IMR-90 (cell line): ENCODE results near the gene ACTA1. TPM values are rescaled to one million over a fixed set of nuclear protein-coding genes. Genes with fewer than 3 reads are reported as not detected.

Experiments used
- ATAC-seq: fragments of 200-7000 bp; cut with Tn5 transposase; 2 replicates; pipeline ENCODE4 v1.9.1; 2020; ENCODE audit warnings: low read depth, mild to moderate bottlenecking, moderate library complexity
- BruUV-seq: library from RNA; stranded (reverse); fragments of 400-500 nt; replicated peaks from 2 replicates; lab custom pipeline; 2021; lab: Mats Ljungman, UMichigan
- CTCF ChIA-PET: fragments of 300-600 bp; formaldehyde crosslinking; extraction: SDS; loops from one replicate; lab custom pipeline; 2021; ENCODE audit warnings: antibody characterized with exemption; lab: Yijun Ruan, JAX
- POLR2A ChIA-PET: fragments of 300-600 bp; sonication (Branson Sonifier 250); formaldehyde crosslinking; loops from one replicate; lab custom pipeline; 2022; ENCODE audit warnings: antibody characterized with exemption; ENCODE audit not compliant: unreplicated experiment; lab: Charles Lee
- DNase-seq: peaks from one replicate; pipeline ENCODE4 v3.0.0; 2013
- H2AFZ ChIP-seq: replicated peaks from 2 replicates; pipeline ENCODE3; 2013; ENCODE audit warnings: low read length, mild to moderate bottlenecking; ENCODE audit not compliant: poor library complexity
- H2AK5ac ChIP-seq: 2 replicates; pipeline ENCODE4 v1.6.1; 2013; ENCODE audit warnings: low read depth, low read length, inconsistent platforms
- H2AK9ac ChIP-seq: replicated peaks from 2 replicates; pipeline ENCODE3; 2013; ENCODE audit warnings: mild to moderate bottlenecking, low read depth, low read length, moderate library complexity; ENCODE audit not compliant: poor library complexity
- H2BK120ac ChIP-seq: 2 replicates; pipeline ENCODE4 v1.6.1; 2013; ENCODE audit warnings: low read depth, low read length, inconsistent platforms
- H2BK15ac ChIP-seq: 3 replicates; pipeline ENCODE4 v1.6.1; 2013; ENCODE audit warnings: low read depth, low read length, inconsistent platforms
- H2BK20ac ChIP-seq: 2 replicates; pipeline ENCODE4 v1.6.1; 2013; ENCODE audit warnings: low read depth, mild to moderate bottlenecking, inconsistent platforms, low read length, moderate library complexity
- H2BK5ac ChIP-seq: 2 replicates; pipeline ENCODE4 v1.6.1; 2013; ENCODE audit warnings: mild to moderate bottlenecking, low read depth, low read length, inconsistent platforms; ENCODE audit not compliant: poor library complexity, severe bottlenecking
- H3K14ac ChIP-seq: replicated peaks from 2 replicates; pipeline ENCODE4 v1.6.1; 2013; ENCODE audit warnings: low read depth, low read length, inconsistent platforms
- H3K18ac ChIP-seq: 2 replicates; pipeline ENCODE4 v1.6.1; 2013; ENCODE audit warnings: low read depth, low read length, control low read depth
- H3K23ac ChIP-seq: 2 replicates; pipeline ENCODE4 v1.6.1; 2013; ENCODE audit warnings: low read depth, low read length, inconsistent platforms
- H3K27ac ChIP-seq: 2 replicates; pipeline ENCODE4 v1.5.1; 2013; ENCODE audit warnings: mild to moderate bottlenecking, control low read depth, low read length; ENCODE audit not compliant: insufficient read depth
- H3K27me3 ChIP-seq: 2 replicates; pipeline ENCODE4 v1.6.1; 2013; ENCODE audit warnings: low read length; ENCODE audit not compliant: control insufficient read depth, insufficient read depth
- H3K36me3 ChIP-seq: 2 replicates; pipeline ENCODE4 v1.6.1; 2013; ENCODE audit warnings: low read length, mixed read lengths; ENCODE audit not compliant: control insufficient read depth, insufficient read depth
- H3K4ac ChIP-seq: 2 replicates; pipeline ENCODE4 v1.6.1; 2013; ENCODE audit warnings: low read depth, low read length, inconsistent platforms
- H3K4me1 ChIP-seq: 2 replicates; pipeline ENCODE4 v1.6.1; 2013; ENCODE audit warnings: low read length, mixed read lengths; ENCODE audit not compliant: control insufficient read depth, insufficient read depth
- H3K4me2 ChIP-seq: 2 replicates; pipeline ENCODE4 v1.6.1; 2013; ENCODE audit warnings: low read depth, mild to moderate bottlenecking, control low read depth, low read length, moderate library complexity
- H3K4me3 ChIP-seq: 2 replicates; pipeline ENCODE4 v1.5.1; 2013; ENCODE audit warnings: low read depth, mild to moderate bottlenecking, control low read depth, low read length, moderate library complexity; ENCODE audit not compliant: insufficient read depth
- H3K56ac ChIP-seq: 2 replicates; pipeline ENCODE4 v1.6.1; 2013; ENCODE audit warnings: low read length, inconsistent platforms; ENCODE audit not compliant: insufficient read depth; ENCODE audit errors: extremely low read depth
- H3K79me1 ChIP-seq, 2 experiments: 2 replicates each; pipeline ENCODE4 v1.6.1; 2013; ENCODE audit warnings: low read length in 2 of 2, inconsistent platforms in 1 of 2, low read depth in 1 of 2
- H3K9ac ChIP-seq: 2 replicates; pipeline ENCODE4 v1.6.1; 2013; ENCODE audit warnings: low read depth, low read length, control low read depth
- H3K9me1 ChIP-seq: 2 replicates; pipeline ENCODE4 v1.6.1; 2013; ENCODE audit warnings: low read length, inconsistent platforms; ENCODE audit not compliant: insufficient read depth
- H3K9me3 ChIP-seq: 2 replicates; pipeline ENCODE4 v1.6.1; 2013; ENCODE audit warnings: low read length; ENCODE audit not compliant: control insufficient read depth, insufficient read depth
- H4K20me1 ChIP-seq: 2 replicates; pipeline ENCODE4 v1.6.1; 2013; ENCODE audit warnings: low read length, inconsistent platforms; ENCODE audit not compliant: insufficient read depth
- H4K5ac ChIP-seq: 2 replicates; pipeline ENCODE4 v1.6.1; 2013; ENCODE audit warnings: mild to moderate bottlenecking, low read depth, low read length, control low read depth
- H4K8ac ChIP-seq, 2 experiments: 2 replicates each; pipeline ENCODE4 v1.6.1; 2013; ENCODE audit warnings: low read depth in 2 of 2, low read length in 2 of 2, control low read depth in 1 of 2, inconsistent platforms in 1 of 2
- H4K91ac ChIP-seq: 2 replicates; pipeline ENCODE4 v1.6.1; 2013; ENCODE audit warnings: low read depth, low read length, inconsistent platforms; ENCODE audit not compliant: insufficient read depth
- FOS ChIP-seq: fragments of 150-350 bp; IDR thresholded peaks from 2 replicates; pipeline ENCODE4 v1.6.1; 2016; ENCODE audit warnings: low read depth, low read length
- RAD21 ChIP-seq: IDR thresholded peaks from 2 replicates; pipeline ENCODE4 v1.6.1; 2012; ENCODE audit warnings: low read length, improper control_type of control experiment
- RFX5 ChIP-seq: IDR thresholded peaks from 2 replicates; pipeline ENCODE4 v1.8.0; 2012; ENCODE audit warnings: low read depth, mild to moderate bottlenecking, low read length, moderate library complexity
- WGBS, 2 experiments: methylation state at CpG; one replicate each; pipeline versions ENCODE4 v1.1.5 to v1.1.7; 2013; ENCODE audit warnings: missing lambda C conversion rate in 2 of 2; ENCODE audit not compliant: insufficient read length in 1 of 2; ENCODE audit errors: extremely low coverage in 2 of 2; 5-methylcytosine and 5-hydroxymethylcytosine counted together
- dilution Hi-C: fragments of 300-500 bp; cut with HindIII; formaldehyde crosslinking; loops from one replicate; pipeline ENCODE4 v1.14.3; 2018; ENCODE audit warnings: low sequenced_read_pairs; ENCODE audit not compliant: unreplicated experiment
- in situ Hi-C: fragments of 300-500 bp; cut with MboI; formaldehyde crosslinking; loops from 3 replicates; pipeline ENCODE4 v1.14.3; 2019; ENCODE audit warnings: low sequenced_read_pairs, inconsistent platforms, mixed read lengths
- intact Hi-C: fragments of 100-400 bp; cut with micrococcal nuclease; formaldehyde crosslinking; loops from 2 replicates; pipeline ENCODE4 v1.10.0; 2022
- polyA plus RNA-seq, 3 experiments: library from polyadenylated mRNA; depleted of rRNA; stranded (reverse); fragments of >200 nt; gene quantifications; 2 replicates each; pipeline ENCODE4 v1.2.3, GENCODE V29; 2012; ENCODE audit warnings: low replicate concordance in 1 of 3
- total RNA-seq: library from RNA; depleted of rRNA; stranded (reverse); fragments of >200 nt; gene quantifications from 2 replicates; pipeline ENCODE4 v1.2.3, GENCODE V29; 2012
- TF ChIP-seq, protein P1 (sequence below): fragments of 150-350 bp; IDR thresholded peaks from 2 replicates; pipeline ENCODE4 v1.6.1; 2016; ENCODE audit warnings: low read depth, mild to moderate bottlenecking, low read length, moderate library complexity, borderline replicate concordance
- TF ChIP-seq, protein P2 (sequence below): conservative IDR thresholded peaks from 2 replicates; pipeline ENCODE4 v1.5.1; 2012; ENCODE audit warnings: mild to moderate bottlenecking, low read depth, low read length, improper control_type of control experiment

ACTA1 gene
- total and polyA plus RNA-seq, 2 of the 4 experiments (the other 2 are of a cell fraction), result not detected

DNA sequence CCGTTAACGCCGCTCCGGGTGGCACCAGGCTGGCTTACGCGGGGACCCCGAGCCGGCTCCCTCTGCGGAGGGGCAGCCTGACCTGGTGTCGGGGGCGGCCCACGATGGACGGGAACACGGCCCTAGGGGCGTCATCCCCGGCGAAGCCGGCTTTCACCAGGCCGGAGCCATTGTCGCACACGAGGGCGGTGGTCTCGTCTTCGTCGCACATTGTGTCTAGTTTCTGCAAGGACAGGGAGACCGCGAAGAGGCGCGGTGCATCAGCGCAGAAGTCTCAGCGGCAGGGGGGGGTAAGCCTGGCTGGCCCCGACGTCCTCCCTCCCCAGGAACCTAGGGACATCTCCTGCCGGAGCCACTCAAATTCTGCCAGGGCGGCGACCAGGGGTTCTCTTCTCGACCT lies 989 bp downstream of the ACTA1 start:
- Histone ChIP-seq H3K4me2 (no peak overlapping the region), H3K36me3 (no peaks in the 10 kb centered on the region; the same call in 1 of the 2 replicates), H3K9me1 (no peaks in the 10 kb centered on the region), H3K79me1 (no peaks in the 10 kb centered on the region), H2BK5ac (no peak overlapping the region), H3K14ac (no peak overlapping the region), H3K18ac (no peak overlapping the region), H3K23ac (no peak overlapping the region), H4K20me1 (no peaks in the 10 kb centered on the region; the same call in 1 of the 2 replicates), H2AK9ac (peak overlapping the region; percentile 19), H3K56ac (no peak overlapping the region), H2BK15ac (no peak overlapping the region), H2BK20ac (no peak overlapping the region), H4K5ac (no peak overlapping the region), H3K9me3 (peaks cover 8% of the 10 kb centered on the region), H3K4me1 (no peaks in the 10 kb centered on the region; the same call in 1 of the 2 replicates), H2AK5ac (no peak overlapping the region), H3K27me3 (peaks cover 53% of the 10 kb centered on the region), H2BK120ac (no peak overlapping the region), H2AFZ (no peak overlapping the region), H3K4ac (no peak overlapping the region), H3K27ac (no peak overlapping the region), H3K4me3 (no peak overlapping the region), H3K9ac (no peak overlapping the region), H4K8ac (no peak overlapping the region), H4K91ac (no peak overlapping the region)
- ChIA-PET POLR2A (no interaction called here), CTCF (no interaction called here)
- TF ChIP-seq RFX5 (no peak), FOS (no peak), RAD21 (no peak)
- TF ChIP-seq, protein P1, sequence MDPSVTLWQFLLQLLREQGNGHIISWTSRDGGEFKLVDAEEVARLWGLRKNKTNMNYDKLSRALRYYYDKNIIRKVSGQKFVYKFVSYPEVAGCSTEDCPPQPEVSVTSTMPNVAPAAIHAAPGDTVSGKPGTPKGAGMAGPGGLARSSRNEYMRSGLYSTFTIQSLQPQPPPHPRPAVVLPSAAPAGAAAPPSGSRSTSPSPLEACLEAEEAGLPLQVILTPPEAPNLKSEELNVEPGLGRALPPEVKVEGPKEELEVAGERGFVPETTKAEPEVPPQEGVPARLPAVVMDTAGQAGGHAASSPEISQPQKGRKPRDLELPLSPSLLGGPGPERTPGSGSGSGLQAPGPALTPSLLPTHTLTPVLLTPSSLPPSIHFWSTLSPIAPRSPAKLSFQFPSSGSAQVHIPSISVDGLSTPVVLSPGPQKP, result no peak
- TF ChIP-seq, protein P2, sequence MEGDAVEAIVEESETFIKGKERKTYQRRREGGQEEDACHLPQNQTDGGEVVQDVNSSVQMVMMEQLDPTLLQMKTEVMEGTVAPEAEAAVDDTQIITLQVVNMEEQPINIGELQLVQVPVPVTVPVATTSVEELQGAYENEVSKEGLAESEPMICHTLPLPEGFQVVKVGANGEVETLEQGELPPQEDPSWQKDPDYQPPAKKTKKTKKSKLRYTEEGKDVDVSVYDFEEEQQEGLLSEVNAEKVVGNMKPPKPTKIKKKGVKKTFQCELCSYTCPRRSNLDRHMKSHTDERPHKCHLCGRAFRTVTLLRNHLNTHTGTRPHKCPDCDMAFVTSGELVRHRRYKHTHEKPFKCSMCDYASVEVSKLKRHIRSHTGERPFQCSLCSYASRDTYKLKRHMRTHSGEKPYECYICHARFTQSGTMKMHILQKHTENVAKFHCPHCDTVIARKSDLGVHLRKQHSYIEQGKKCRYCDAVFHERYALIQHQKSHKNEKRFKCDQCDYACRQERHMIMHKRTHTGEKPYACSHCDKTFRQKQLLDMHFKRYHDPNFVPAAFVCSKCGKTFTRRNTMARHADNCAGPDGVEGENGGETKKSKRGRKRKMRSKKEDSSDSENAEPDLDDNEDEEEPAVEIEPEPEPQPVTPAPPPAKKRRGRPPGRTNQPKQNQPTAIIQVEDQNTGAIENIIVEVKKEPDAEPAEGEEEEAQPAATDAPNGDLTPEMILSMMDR, result no peak
- dilution Hi-C loops, result no loop called here
- DNase-seq (no peak), ATAC-seq (no peak)
- 9% methylated on average over 25 of the region's 37 CpGs; no CpG with 5 or more reads in 1 of the 2 experiments for WGBS, 2 experiments
- in situ Hi-C loops, result no loop called here
- intact Hi-C loops, result no loop called here
- no TSS peak for BruUV-seq
